Measurements from ENCODE around the gene KLF7. TPM values are rescaled to one million over a fixed set of nuclear protein-coding genes. Genes with fewer than 3 reads are reported as not detected.

KLF7 gene
- total RNA-seq, 1 experiment from 2014 or later: 17.1 TPM

DNA sequence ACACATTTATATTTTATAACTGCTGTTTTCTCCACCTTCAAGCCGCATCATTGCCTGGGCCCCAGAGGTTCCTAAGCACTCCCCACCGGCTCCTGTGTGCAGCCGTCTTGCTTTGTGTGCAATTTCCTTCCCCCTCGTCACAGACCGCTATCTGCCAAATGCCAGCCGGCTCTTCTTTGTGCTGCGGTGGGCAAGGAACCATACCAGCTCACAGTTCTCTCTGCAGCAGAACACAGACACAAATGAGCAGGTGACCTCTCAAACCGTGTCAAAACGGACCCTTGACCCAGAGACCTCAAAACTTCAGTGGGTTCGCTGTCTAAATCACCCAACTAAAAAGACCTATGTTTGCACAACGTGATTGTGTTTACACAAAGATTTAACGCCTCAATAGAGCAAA is 58.2 kb downstream of the KLF7 start:
- POLR2A ChIA-PET: interaction anchor here (0.5 kb wide), 1 partner anchor 16 kb away, joined by 5 read pairs; no protein-coding TSS in a partner anchor
- no TSS peak for BruUV-seq (replicated peaks)
- intact Hi-C loops (cut with micrococcal nuclease; ENCODE audit: unreplicated experiment) (no loop called here), in situ Hi-C loops (cut with HindIII; ENCODE audit: low pct_unique_long_range_greater_than_20kb, low sequenced_read_pairs) (no loop called here)
- Histone ChIP-seq H3K27me3 (ENCODE audit: control insufficient read depth, insufficient read depth, low read length) (no peaks in the 10 kb centered on the region), H3K4me3 (ENCODE audit: low read depth in 2 of 2, low read length in 2 of 2) (no peak overlapping the region), H3K4me1 (ENCODE audit: control insufficient read depth, insufficient read depth, low read length) (no peaks in the 10 kb centered on the region), H3K9me3 (ENCODE audit: control insufficient read depth, insufficient read depth, low read depth, low read length) (no peaks in the 10 kb centered on the region), H3K36me3 (ENCODE audit: control insufficient read depth, insufficient read depth, low read length) (no peaks in the 10 kb centered on the region), H3K27ac (ENCODE audit: low read length) (no peak overlapping the region)
- ATAC-seq (no peak), DNase-seq (ENCODE audit: low read depth, low spot score) (no peak)
- CTCF ChIA-PET: no interaction called here
- TF ChIP-seq SIN3A (IDR thresholded peaks at IDR 0.05; ENCODE audit: borderline replicate concordance, insufficient read depth, low read depth, low read length) (no peak), POLR2AphosphoS5 (IDR thresholded peaks at IDR 0.05; ENCODE audit: low read depth, low read length) (no peak), TCF7L2 (IDR thresholded peaks at IDR 0.05; ENCODE audit: low read depth, low read length) (no peak)
- TF ChIP-seq, protein P1, sequence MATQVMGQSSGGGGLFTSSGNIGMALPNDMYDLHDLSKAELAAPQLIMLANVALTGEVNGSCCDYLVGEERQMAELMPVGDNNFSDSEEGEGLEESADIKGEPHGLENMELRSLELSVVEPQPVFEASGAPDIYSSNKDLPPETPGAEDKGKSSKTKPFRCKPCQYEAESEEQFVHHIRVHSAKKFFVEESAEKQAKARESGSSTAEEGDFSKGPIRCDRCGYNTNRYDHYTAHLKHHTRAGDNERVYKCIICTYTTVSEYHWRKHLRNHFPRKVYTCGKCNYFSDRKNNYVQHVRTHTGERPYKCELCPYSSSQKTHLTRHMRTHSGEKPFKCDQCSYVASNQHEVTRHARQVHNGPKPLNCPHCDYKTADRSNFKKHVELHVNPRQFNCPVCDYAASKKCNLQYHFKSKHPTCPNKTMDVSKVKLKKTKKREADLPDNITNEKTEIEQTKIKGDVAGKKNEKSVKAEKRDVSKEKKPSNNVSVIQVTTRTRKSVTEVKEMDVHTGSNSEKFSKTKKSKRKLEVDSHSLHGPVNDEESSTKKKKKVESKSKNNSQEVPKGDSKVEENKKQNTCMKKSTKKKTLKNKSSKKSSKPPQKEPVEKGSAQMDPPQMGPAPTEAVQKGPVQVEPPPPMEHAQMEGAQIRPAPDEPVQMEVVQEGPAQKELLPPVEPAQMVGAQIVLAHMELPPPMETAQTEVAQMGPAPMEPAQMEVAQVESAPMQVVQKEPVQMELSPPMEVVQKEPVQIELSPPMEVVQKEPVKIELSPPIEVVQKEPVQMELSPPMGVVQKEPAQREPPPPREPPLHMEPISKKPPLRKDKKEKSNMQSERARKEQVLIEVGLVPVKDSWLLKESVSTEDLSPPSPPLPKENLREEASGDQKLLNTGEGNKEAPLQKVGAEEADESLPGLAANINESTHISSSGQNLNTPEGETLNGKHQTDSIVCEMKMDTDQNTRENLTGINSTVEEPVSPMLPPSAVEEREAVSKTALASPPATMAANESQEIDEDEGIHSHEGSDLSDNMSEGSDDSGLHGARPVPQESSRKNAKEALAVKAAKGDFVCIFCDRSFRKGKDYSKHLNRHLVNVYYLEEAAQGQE (IDR thresholded peaks at IDR 0.05; ENCODE audit: insufficient read depth in 1 of 2, low read depth in 2 of 2, low read length in 1 of 2): no peak
- TF ChIP-seq, protein P2, sequence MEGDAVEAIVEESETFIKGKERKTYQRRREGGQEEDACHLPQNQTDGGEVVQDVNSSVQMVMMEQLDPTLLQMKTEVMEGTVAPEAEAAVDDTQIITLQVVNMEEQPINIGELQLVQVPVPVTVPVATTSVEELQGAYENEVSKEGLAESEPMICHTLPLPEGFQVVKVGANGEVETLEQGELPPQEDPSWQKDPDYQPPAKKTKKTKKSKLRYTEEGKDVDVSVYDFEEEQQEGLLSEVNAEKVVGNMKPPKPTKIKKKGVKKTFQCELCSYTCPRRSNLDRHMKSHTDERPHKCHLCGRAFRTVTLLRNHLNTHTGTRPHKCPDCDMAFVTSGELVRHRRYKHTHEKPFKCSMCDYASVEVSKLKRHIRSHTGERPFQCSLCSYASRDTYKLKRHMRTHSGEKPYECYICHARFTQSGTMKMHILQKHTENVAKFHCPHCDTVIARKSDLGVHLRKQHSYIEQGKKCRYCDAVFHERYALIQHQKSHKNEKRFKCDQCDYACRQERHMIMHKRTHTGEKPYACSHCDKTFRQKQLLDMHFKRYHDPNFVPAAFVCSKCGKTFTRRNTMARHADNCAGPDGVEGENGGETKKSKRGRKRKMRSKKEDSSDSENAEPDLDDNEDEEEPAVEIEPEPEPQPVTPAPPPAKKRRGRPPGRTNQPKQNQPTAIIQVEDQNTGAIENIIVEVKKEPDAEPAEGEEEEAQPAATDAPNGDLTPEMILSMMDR (IDR thresholded peaks at IDR 0.05): no peak

DNA sequence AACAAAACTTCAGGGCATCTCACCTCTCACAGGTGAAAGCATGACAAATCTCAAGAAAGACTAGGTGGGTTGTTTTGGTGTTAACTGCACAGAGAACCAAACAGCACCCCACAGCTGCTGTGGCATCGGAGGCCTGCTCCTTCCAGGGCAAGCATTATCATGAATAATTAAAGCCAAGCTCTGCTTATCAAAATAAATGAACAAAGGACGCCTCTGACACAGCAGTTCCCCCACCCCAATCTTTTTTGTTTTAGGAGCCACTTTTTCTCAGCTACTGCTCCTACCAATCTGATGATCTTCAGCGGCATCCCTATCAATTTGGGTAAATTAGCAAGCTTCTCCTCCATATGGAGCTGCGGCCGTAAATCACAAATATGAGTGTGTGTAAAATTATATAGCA is 58.6 kb downstream of the KLF7 start:
- intact Hi-C loops (cut with micrococcal nuclease; ENCODE audit: unreplicated experiment): no loop called here

More for the DNA sequence above, 58.6 kb downstream of the KLF7 start:
- DNase-seq (ENCODE audit: low read depth, low spot score) (no peak), ATAC-seq (no peak)
- no TSS peak for BruUV-seq (replicated peaks)
- Histone ChIP-seq H3K4me3 (ENCODE audit: low read depth in 2 of 2, low read length in 2 of 2) (no peak overlapping the region), H3K4me1 (ENCODE audit: control insufficient read depth, insufficient read depth, low read length) (no peaks in the 10 kb centered on the region), H3K9me3 (ENCODE audit: control insufficient read depth, insufficient read depth, low read depth, low read length) (no peaks in the 10 kb centered on the region), H3K27me3 (ENCODE audit: control insufficient read depth, insufficient read depth, low read length) (no peaks in the 10 kb centered on the region), H3K36me3 (ENCODE audit: control insufficient read depth, insufficient read depth, low read length) (no peaks in the 10 kb centered on the region), H3K27ac (ENCODE audit: low read length) (no peak overlapping the region)
- POLR2A ChIA-PET: interaction anchor here (0.5 kb wide), 1 partner anchor 16 kb away, joined by 5 read pairs; no protein-coding TSS in a partner anchor
- in situ Hi-C loops (cut with HindIII; ENCODE audit: low pct_unique_long_range_greater_than_20kb, low sequenced_read_pairs): no loop called here
- CTCF ChIA-PET: no interaction called here
- TF ChIP-seq, protein P2 (IDR thresholded peaks at IDR 0.05): no peak
